ENCODE data around the gene PRKAA2.

Gene PRKAA2

DNA sequence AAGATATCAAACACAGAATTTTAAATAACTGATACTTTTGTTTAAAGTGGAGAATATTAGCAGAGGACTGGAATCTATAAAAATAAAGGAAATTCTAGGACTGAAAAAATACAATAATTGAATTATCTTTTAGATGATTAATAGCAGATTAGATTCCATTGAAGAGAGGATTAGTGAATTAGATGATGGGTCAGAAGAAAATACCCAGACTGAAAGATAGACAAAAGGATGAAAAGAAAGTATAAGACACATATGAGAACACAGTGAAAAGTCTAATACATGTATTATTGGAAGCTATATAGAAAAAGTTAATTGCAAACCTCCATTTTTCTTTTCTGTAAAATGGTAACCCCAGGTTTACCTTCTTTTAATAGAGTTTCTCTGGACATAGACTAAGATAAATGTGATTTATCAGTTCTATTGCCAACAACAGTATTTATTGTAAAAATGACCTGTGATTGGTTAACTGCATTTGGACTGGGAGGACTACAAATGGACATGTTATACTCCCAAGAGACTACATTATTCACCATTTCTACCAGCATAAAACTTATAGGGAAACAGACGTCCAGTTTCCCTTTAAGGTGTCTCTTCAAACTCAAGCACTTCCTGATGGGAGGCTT lies 11.0 kb downstream of the PRKAA2 start:
- DNase-seq = no peak

DNA sequence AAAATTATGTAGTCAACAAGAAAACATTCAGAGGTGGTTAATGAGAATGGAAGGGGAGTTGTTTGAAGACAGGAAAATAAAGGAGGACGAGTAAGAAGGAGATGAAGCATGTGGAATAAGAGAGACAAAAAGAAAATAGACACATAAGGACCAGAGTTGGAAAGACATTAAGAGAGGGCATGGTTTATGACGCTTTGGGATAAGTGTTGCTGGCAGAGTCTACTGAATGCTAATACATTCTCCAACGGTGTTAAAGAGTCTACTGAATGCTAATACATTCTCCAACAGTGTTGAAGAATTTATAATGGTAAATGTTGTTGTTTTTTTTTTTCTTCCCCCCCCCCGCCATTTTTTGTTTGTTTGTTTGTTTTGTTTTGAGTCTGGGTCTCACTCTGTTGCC lies 13.1 kb downstream of the PRKAA2 start:
- DNase-seq = no peak

DNA sequence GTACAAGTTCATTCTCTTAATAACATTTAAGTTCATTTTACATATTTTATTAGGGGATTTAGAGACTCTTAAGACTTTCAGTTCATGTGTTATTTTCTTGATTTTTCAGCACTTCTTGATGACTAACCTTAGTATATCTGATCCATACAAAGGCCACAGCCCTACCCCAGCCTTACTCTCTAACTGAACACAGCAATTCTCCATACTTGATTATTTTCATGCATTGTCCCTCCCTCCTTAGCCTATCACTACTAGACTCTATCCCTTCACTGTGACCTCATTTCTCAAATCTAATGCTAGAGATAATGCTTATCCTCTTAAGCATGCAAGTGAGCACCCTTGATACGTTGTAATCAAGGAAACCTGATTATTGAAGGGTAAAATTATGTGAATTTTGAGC lies 15.2 kb downstream of the PRKAA2 start:
- no peak for DNase-seq

DNA sequence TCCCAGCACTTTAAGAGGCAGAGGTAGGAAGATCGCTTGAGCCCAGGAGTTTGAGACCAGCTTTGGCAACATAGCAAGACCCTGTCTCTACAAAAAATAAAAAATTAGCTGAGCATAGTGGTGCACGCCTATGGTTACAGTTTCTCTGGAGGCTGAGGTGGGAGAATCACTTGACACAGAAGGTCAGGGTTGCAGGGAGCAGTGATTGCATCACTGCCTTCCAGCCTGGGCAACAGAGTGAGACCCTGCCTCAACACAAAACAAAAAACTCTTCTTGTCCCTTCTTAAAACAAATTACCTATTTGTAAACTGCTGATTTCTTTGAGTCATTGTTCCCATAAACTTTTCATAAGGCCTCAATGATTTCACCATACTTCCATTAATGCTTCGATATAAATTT lies 18.7 kb downstream of the PRKAA2 start:
- DNase-seq = no peak

DNA sequence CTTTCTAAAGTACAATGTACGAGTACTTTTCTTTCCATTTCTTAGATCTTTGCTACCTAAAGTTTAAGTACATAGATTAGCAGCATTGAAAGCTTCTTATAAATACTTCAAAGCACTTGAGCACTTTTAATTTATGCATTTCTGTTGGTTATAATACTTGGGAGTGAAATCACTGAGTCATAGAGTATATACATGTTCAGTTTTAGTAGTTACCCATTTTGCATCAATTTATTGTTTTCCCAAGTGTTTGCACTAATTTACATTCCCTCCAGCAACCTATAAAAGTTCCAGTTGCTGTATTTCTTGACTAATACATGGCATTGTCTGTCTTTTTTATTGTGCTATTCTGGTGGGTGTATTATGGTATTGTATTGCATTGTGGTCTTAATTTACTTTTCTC lies 20.3 kb downstream of the PRKAA2 start:
- no peak for DNase-seq

DNA sequence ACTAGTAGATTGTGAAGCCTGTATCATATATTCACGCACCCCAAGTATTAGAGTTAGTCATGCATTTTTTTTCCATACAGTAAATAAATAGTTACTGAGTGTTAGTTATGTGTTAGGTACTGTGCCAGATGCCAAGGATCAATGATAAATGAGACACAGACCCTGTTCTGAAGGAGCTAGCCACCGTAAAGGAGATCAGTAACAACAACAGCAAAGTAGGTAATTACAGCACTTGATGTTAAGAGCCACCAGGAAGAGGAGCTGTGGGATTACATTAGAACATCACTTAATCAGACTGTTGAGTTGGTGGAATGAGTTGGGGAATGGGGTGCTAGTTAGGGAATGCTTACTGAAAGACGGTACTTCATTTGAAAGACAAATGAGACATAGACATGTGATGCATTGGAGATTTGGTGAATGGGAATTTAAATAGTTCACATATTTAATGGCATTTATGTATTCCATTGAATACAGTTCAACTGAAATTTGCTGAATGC lies 21.0 kb downstream of the PRKAA2 start:
- DNase-seq = no peak

DNA sequence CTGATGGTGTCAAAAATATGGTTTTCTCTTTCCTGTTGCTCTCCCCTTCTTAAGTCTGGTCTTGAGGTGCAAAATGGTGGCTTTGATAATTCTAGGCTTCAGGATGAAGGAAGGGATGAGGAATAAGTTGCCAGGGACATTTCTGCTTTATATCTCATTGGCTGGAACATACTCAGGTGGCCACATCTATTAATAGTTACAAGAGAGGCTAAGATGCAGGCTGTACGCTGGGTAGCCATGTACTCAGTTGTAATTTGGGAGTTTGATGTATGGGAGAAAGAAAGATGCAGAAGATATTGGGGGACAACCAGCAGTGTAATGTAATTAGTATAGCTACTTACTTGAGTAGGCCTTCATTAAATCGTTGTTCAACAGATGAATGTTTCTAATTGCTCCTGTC lies 25.2 kb downstream of the PRKAA2 start:
- no peak for DNase-seq

DNA sequence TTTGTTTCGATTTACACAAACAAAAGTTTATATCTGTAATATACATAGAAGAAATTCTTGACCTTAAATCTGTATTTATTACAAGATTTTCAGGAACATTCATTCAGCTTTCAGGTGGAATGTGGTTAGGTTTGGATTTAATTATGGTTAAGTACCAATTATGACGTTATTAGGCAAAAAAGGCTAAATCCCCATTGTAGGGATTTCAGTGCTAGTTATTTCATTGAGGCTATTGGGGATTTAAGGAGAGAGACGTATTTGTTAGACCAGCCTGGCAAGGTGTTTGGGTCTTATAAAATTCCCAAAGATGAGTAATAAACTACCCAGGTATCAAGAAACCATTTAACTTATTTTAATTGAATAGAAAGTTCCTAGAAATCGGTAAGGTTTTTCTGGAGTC lies 26.0 kb downstream of the PRKAA2 start:
- no peak for DNase-seq

DNA sequence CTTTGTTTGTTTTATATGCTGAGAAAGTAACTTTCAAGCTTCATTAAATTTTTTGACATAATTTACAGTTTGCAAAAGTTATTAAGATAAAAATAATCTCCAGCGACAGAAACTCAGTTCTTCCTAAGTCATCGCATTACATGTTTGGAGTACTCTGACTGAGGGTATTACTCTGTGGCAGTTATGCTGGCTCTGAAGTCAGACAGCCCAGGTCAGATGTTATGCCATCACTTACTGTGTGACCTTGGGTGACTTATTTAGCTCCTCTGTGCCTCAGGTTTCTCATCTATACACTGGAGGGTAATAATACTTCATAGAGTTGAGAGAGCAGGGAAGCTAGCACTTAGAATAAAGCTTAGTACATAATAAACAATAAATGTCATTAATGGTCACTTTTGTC lies 26.4 kb downstream of the PRKAA2 start:
- DNase-seq = no peak

DNA sequence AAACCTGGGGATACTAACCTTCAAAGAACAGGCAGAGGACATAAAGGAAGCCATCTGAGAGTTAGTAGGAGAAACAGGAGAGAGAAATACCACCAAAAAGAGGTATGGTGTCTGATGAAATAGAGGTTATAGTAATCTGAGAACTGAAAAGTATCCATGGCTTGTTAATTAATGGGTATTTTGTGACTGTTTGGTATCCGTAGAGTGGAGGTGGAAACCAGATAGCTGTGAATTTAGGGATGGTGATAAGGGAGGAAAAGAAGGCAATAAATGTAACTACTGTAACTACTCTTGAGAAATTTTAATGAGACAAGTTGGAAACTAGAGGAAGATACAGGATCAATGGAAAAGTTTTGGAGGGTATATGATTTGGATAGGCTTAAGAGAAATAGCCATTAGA lies 27.5 kb downstream of the PRKAA2 start:
- DNase-seq = no peak

DNA sequence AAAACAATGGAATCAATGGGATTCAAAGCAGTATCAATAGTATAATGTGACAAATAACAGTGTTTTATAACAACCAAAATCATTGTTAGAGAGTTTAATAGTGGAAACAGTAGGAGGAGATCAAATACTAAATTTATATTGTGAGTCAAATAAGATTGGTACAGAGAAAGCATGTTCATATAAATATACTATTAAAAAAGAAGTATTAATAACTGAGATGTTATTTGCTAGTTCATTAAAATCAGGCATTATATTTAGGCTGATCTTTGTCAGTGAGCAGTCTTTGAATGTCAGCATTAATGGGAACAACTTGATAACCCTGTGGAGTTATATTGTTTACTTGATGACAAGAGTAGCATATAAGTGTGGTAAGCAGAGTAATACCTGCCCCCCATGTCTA lies 30.6 kb downstream of the PRKAA2 start:
- no peak for DNase-seq

DNA sequence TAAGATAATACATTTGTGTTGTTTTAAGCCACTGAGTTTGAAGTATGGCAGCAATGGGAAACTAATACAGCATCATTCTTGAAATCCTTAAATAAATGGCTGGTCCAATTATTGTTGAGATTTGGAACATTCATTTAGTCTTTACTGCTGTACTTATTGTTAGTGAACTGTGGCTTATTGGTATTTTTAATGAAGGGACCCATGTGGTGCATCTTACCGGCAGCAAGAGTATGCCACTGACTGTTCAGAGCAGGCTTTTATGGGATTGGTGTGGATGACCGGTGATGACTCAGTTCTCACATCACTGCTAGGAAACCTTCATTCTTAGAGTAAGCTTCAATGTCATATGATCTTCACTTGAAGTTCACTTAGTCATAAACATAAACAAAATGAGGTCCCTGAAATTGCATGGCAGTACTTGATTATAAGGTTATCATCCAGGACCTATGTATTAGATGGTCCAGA lies 31.5 kb downstream of the PRKAA2 start:
- DNase-seq = no peak

DNA sequence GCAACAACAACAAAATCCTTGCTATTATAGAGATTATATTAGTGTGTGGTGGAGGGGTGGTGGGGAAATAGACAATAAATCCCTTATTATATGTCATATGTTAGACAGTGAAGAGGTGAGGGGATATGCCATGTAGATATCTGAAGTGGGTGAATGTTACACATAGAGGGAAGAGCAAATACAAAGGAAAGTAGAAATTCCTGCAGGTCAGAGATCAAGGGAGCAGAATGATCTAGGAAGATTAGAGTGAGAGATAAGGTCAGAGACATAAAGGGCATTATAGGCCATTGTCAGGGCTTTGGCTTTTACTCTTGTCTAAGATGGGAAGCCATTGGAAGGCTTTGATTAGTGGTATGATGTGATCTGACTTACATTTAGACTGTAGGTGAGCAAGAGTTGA lies 38.5 kb downstream of the PRKAA2 start:
- DNase-seq = no peak

DNA sequence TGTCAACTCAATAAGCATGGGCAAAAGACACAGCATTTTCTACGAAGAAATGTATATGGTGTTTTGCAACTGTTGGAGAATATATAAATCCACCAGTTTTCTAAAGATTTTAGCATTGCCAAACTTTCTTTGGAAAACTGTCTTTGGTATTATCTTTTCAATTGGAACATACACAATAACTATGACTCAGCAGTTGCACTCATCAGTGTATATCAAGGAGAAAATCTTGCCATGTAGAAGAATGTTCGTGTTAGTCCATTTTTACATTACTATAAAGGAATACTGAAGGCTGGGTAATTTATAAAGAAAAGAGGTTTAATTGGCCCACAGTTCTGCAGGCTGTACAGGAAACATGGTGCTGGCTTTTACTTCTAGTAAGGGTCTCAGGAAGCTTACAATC lies 41.1 kb downstream of the PRKAA2 start:
- no peak for DNase-seq

DNA sequence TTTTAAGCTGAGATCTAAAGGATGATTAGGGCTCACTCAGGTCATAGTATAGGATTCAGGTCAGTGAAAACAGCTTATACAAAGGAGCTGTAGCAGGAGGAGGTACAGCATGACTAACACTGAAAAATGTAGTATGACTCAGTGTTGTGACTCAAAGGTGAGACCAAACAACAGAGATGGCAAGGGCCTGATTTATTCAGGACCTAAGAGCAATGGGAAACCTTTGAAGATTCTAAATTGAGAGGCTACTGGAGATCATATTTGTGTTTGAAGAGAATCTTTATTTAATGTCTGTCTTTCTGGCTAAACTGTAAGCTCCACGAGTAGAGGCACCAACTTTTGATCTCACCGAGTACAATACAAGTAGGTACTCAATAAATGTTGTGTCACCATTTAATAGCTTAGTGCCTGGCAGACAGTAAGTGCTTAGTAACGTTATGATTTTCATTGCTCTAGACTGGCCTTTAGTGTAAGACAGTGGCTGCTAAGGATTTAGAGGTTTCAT lies 43.5 kb downstream of the PRKAA2 start:
- DNase-seq = no peak

DNA sequence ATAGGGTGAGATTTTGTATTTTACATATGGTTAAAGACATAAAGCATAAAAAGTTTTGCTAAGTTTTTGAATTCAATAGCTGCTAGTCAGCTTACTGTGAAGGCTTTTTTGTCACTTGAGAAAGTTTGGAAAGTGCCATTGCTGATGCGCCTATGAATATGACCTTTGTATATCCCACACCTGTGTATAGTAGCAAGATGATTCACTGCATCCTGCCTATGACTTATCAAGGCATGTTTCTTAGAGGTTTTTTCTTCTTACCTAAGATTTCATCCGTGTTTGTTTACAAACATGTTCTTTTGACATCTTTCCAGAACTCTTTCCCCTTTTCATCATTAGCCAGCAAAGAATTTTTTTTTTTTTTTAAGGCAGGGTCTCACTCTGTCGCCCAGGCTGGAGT lies 51.5 kb downstream of the PRKAA2 start:
- no peak for DNase-seq

DNA sequence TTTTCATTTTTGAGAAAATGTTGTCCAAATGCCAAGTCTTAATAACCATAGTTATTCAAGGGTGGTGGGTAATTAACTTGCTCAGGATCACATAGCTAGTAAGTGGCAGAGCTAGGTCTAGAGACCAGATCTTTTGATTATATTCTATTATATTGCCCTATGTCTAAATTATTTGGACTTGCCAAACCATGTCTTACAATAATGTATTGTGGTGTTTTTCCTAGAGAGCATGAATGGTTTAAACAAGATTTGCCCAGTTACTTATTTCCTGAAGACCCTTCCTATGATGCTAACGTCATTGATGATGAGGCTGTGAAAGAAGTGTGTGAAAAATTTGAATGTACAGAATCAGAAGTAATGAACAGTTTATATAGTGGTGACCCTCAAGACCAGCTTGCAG lies 58.6 kb downstream of the PRKAA2 start:
- DNase-seq = no peak

DNA sequence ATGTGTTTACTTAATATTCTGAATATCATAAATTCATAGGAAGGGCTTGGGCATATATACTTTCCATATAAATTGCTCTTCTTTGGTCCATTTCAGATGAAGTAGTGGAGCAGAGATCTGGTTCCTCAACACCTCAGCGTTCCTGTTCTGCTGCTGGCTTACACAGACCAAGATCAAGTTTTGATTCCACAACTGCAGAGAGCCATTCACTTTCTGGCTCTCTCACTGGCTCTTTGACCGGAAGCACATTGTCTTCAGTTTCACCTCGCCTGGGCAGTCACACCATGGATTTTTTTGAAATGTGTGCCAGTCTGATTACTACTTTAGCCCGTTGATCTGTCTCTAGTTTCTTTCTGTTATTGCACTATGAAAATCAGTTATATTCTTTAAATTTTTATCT lies 62.3 kb downstream of the PRKAA2 start:
- no peak for DNase-seq

DNA sequence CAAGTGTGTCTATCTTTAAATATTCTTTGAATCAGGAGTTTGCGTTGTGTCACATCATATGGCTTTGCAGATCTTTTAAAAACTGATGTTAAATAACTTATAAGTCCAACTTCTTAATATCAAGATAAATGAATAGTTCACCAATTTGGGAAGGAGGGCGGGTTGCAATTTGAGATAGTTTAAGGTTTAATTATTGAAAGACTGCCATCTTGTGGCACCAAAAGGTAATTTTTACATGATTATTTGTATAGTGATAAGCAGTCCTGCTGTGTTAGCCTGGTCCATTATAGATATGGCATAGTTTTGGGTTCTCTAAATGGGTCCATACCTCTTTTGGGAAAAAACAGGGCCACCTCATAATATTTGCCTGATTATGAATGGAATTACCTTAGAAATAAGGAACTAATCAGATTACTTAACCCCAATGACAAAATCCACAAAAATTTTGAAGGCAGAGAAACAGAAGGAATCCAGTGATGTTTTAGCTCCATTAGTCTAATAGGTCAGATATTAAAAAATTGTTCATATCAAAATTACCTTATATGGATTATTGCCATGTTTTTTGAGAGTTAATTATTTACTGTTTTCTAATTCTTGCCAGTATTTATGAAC lies 64.3 kb downstream of the PRKAA2 start:
- DNase-seq = no peak

DNA sequence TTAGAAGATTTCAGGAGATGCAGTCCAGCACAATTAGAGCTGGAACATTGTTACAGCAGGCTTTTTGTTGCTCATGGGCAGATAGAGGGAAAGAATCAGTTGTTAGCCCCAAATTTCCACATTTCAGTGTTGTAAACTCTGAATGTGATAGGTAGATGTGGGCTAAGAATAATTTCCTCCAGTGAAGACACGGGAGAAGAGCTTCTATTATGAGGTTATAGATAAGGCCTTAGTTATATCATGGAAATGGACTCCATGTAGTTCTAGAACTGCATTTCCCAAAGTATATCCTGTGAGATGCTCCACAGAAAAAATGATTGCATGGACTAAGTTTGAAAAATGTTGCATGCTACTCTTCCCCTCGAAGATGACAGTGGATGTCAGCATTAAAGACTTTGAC lies 64.9 kb downstream of the PRKAA2 start:
- DNase-seq = no peak

DNA sequence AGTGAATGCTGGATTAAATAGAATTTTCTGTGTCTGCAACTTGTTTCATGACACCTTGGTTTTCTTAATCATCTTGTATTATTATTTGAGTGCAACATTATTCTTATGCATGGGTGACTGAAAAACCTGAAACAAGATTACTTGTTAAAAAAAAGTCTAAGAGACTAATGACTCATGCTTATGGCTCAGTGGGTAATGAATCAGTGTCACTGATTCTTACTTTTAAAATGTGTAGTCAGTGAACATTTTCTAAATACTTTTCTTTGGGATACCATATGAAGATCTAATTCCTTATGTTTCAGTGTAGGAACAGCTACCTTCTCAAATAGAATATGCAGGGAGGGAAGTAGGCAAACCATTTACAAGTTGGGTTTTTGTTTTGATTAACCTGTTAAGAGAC lies 65.5 kb downstream of the PRKAA2 start:
- DNase-seq = no peak

DNA sequence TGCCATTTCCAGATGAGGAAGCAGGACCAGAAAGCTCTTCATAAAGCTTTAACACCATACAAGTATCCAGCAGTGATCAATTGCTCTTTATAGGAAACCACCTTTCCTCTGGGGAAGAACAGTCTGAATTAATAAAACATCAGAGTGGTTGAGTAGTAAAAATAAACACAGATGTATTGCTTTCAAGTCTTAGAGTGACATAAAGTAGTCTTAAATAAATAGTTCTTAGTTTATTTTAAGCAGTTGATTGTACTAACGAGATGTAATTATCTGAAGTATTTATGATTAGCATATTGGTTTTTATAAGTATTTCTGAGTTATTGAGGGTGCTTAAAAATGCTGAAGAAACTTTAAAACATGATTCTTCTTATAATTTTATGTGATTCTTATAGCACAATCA lies 67.0 kb downstream of the PRKAA2 start:
- DNase-seq = no peak

DNA sequence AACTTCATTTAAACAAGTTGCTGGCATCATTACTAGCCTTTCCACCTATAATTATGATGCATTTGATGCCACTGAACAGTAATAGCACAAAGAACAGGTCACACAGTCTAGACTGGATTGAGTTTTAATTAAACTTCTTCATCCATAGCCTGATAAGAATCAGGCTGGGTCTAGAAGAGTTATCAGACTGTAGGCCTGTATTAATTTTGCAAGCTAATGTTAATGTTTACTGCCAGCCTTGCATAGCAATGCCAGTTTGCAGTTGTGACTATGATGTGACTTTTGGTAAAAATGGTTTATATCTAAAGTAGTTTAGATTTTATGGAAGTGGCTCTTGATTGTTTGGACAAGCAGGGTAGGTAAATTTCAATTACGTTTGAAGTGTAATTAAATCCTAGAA lies 68.0 kb downstream of the PRKAA2 start:
- no peak for DNase-seq

DNA sequence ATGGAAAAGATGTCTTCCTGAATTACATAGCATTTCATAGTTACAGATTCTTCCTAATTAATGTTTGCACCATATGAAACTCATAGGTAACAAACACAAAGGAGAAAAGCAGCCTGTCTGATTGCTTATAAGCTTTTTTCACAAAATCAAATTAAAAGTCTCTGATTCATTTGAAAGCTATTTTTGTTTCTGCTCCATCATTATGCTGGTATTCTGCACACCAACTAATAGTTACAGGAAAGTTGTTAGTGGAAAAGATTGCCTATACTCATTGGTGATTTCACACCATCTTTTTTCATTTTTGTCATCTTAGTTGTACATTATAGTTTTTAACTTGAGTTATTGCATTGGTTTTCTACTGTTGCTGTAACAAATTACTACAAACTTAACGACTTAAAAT lies 70.0 kb downstream of the PRKAA2 start:
- no peak for DNase-seq

DNA sequence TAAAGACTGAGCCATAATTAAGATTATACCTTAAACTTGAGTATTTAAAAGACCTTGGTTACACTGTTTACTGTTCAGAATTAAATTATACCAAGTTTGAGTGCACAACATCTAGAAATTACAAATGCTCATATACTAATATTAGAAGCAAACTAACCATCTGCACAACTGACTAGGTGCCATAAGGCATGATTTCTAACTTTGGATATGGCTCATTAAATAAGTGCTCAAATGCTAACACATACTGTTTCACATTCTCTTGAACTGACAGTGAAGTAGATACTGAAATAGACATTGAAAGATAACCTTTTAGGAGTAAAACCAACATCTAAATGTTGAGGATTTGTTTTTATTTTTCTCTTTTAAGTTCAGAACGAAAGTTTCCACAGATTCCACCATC lies 74.1 kb downstream of the PRKAA2 start:
- no peak for DNase-seq
